SJSA1 (cell line): Measurements from ENCODE around the gene PPTC7. TPM values are rescaled to one million over a fixed set of nuclear protein-coding genes. Genes with fewer than 3 reads are reported as not detected.

Experiments used
- total RNA-seq: library from RNA; depleted of rRNA; stranded (reverse); fragments of >200 nt; shearing (Covaris generic); gene quantifications from 2 replicates; pipeline ENCODE4 v1.2.3, GENCODE V29; 2014; rRNA removed

Gene PPTC7
- total RNA-seq, 1 experiment from 2014 or later: 5.6 TPM

Other genes starting within 250 kb of the PPTC7 start
- gene ANAPC7, start 179.6 kb downstream of the PPTC7 start, total RNA-seq: 54.9 and 62.4 TPM in 2 replicates
- 350 and 558 TPM in 2 replicates for gene ARPC3, start 133.0 kb downstream of the PPTC7 start, total RNA-seq
- gene GPN3, start 115.1 kb downstream of the PPTC7 start, total RNA-seq: 40.4 and 57.6 TPM in 2 replicates
- gene FAM216A, start 114.5 kb downstream of the PPTC7 start, total RNA-seq: 5.9 and 16.3 TPM in 2 replicates
- 83.0 and 88.2 TPM in 2 replicates for gene VPS29, start 81.2 kb downstream of the PPTC7 start, total RNA-seq
- 1.2 TPM in 1 of 2 replicates, not detected in the other for gene RAD9B, start 81.0 kb downstream of the PPTC7 start, total RNA-seq
- gene TCTN1, start 30.8 kb upstream of the PPTC7 start, total RNA-seq: 20.5 and 23.3 TPM in 2 replicates
- not detected in 2 replicates for gene HVCN1, start 105.8 kb upstream of the PPTC7 start, total RNA-seq
- gene PPP1CC, start 159.6 kb upstream of the PPTC7 start, total RNA-seq: 143 and 154 TPM in 2 replicates